ENCODE measurements around the gene TBC1D2B.
"Not testable (repeated sequence)": the region's sequence is repeated elsewhere in the genome, so short reads cannot be mapped to it uniquely, and the experiment has no call there.

Gene TBC1D2B

GRCh38 chr15:77999486-77999885, 78.0 kb downstream of the TBC1D2B start:
- ATAC-seq, result no peak

- ATAC-seq, result no peak
Measured at GRCh38 chr15:77998592-77998991, 78.9 kb downstream of the TBC1D2B start.

DNA sequence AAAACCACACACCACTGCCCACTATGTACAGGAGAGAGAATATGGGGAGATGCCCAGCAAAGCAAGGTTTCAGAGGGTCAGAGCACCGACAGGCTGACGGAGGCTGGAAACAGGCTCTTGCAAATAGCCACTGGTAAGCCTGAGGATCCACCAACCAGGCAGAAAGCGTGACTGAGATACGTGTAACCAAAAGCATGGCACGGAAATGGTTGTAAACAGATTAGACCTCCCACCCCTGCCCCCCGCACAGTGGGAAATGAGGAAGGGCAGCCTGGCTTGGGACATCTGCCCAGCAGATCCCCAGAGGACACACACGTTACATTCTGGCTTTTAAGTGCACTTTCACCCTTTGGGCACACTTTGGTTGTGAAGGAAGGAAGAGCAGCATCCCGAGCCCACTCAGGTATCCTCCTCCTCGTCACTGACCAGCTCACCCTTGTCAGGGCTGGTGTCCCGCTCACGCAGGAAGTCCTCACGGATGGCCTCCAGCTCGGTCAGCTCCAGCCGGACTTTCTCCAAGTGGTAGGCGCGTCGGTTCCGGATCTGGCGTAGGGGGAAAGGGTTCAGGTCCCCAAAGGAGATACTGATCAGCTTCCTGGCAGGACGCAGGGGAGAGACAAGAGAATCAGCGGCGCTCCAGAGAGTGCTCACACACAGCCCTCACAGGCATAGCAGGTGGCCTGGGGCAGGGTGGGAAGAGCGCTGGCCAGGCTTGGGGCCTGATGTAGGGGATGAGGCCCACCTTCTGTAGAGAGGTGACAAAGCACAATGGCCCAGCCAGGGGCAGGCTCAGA, 79.6 kb downstream of the TBC1D2B start:
- not testable (repeated sequence) for ATAC-seq

GRCh38 chr15:77997221-77997620, 80.3 kb downstream of the TBC1D2B start:
- ATAC-seq, result not testable (repeated sequence)

DNA sequence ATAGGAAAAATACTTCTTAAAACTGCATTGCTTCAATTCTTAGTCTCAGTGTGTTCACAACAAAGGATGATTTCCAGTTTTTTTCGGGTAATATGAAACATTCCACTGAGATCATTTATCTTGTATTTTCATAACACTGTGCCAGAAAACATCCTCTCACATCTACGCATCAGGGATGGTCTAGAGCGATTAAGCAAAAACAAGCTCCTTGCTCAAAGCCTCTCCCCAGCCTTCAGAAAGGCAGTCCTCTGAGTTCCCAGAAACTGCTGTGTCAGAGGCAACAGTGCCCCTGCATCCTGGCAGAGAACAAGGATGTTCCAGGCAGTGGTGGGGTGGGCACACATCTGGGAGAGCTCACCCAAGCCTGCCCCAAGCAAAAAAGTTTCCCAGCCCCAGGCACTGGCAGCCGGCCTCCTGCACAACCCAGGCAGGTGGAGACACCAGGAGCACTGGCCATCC, 80.8 kb downstream of the TBC1D2B start:
- not testable (repeated sequence) for ATAC-seq

DNA sequence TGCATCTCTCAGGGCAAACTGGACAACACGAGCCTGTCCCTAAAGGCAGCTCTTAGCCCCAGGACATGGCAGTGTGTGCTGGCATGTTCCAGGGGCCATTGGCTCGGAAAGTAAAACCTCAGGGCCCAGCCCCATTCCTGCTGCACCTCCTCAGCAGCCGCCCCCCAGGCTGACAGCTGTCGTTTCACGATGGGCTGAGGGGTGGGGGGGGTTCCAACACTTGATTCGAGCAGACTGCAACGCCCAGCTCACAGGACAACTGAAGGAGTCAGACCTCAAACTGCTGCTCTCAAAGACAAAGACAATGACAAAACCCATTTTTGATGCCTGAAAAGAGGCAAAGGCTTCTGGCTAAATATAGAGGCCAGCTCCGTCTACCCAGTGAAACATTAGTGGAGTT, 81.3 kb downstream of the TBC1D2B start:
- ATAC-seq, result not testable (repeated sequence)

DNA sequence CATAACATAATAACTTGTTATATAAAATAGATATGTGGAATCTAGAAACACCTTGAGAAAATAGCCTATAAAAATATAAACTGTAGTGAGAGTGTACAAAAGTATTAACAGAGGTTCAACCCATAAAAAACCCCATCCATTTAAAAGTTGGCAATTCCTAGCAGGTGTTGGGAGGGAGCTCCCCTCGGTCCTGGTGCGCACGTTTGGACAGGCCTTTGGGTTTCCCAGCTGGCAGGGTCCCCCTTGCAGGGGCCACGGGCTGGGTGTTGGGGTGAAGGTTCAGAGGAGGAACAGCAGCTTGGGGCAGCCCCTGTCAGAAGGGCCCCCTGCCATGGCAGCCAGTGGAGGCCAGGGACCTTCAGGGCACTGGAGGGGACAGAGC, 82.0 kb downstream of the TBC1D2B start:
- not testable (repeated sequence) for ATAC-seq

- not testable (repeated sequence) for ATAC-seq
Measured at GRCh38 chr15:77994893-77995536, 82.5 kb downstream of the TBC1D2B start.

- peak; percentile 68 to 72 for ATAC-seq
Measured at GRCh38 chr15:77993970-77994693, 83.4 kb downstream of the TBC1D2B start.

DNA sequence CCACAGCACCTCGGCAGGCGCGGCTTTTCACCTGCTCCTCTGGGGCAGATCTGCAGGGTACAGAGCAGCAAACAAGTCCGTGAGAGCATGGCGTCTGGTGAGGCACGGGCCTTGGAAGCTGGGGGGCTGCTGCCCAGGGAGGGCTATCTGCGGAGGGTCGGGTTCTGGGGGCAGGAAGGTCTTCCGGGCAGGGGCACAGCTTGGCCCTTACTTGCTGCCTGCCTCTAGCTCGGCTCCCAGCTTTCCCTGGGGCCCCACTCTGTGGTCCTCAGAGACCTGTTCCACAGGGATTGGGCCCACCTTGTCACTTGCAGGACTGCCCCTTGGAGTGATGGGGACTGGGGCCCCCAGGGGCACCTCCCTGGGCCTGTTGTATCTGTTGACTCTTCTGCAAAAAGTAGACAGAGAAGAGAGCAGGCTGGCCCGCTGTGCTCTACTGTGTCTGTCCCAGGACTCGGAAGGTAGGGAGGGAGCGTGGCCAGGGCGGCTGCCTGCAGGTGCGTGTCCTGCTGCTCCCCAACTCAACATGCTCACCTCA, 84.1 kb downstream of the TBC1D2B start:
- no peak for ATAC-seq

- ATAC-seq, result no peak
Measured at GRCh38 chr15:77992356-77993222, 84.9 kb downstream of the TBC1D2B start.

GRCh38 chr15:77991658-77992201, 85.8 kb downstream of the TBC1D2B start:
- not testable (repeated sequence) for ATAC-seq

DNA sequence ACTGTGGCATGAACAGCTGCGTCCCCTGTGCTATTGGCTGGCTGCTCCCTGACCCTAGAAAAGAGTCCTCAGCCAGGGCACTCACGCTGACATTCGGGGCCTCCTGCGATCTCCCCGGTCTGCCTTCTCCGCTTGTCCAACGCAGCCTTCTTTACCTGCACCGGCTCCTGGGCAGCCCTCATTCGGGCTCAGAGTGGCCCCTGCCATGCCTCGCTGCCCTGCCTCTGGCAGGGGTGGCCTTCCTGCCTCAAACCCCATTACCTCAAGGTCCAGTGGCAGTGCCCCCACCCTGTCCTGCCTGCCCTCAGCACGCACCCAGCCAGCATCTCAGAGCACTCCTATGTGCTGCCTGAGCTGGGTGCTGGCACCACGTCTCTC, 86.5 kb downstream of the TBC1D2B start:
- ATAC-seq, result no peak

GRCh38 chr15:77989296-77990143, 88.0 kb downstream of the TBC1D2B start:
- ATAC-seq, result no peak

GRCh38 chr15:77988347-77989295, 88.9 kb downstream of the TBC1D2B start:
- ATAC-seq, result no peak

GRCh38 chr15:77987765-77988136, 89.8 kb downstream of the TBC1D2B start:
- not testable (repeated sequence) for ATAC-seq

DNA sequence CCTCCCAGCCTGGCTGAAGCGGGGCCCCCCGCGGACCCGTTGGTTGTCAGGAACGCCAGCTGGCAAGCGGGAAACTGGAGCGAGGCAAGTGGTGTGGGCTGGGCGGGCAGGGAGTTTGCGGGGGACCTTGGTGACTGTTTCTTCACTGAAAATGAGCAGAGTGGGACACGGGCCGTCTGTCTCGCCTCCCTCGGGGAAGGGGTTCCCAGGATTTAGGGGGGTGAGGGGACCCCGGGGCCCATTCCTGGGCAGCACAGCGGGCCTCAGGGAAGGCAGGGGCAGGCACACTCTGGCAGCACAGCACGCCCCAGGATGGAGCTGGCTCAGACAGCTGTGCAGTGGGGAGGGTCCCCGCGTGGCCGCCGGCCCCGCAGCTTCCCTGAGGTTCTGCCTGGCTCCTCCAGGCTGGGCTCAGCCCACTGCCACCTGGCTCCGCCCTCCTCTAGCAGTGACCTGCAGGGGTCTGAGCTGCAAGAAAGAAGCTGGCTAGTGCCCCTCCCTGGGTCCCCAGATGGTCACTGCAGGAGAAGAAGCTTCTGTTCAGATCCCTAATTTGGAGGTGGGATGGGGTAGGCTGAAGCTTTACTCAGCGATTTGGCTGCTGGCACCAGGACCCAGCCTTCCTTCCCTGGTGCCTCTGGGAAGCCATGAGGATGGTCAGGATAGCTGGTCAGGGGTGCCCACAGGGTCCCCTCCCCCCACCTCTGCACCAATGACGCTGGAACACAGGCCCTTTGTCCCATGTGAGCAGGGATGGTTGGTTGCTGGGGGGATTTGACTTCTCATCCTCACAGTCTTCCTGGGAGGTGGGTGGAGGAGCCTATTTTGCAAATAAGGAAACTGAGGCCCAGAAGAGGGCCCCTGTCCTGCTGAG, 90.4 kb downstream of the TBC1D2B start:
- no peak for ATAC-seq

DNA sequence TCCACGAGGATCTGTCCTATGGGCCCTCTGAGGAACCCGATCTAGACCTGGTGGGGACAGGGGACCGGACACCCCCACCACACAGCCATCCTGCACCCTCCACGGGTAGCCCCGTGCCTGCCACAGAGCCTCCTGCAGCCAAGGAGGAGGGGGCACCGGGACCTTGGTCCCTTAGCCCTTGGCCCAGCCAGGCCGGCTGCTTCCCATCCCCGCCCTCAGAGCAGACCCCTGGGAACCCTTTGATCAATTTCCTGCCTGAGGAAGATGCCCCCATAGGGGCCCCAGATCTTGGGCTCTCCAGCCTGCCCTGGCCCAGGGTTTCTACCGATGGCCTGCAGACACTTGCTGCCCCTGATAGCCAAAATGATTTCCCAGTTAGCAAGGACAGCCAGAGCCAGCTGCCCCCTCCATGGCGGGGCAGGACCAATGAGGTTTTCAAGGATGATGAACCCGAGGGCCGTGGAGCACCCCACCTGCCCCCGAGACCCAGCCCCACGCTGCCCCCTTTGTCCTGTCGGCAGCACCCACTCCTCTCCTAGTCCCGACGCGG, 91.5 kb downstream of the TBC1D2B start:
- ATAC-seq, result no peak
